Esophagus (tissue), 2 donors: ENCODE data around the gene GRM4. TPM values are rescaled to one million over a fixed set of nuclear protein-coding genes. Genes with fewer than 3 reads are reported as not detected.

Experiments used
- H3K27ac ChIP-seq, 2 donors: one replicate each; pipeline ENCODE4 v1.5.1; 2013; ENCODE audit warnings: low read depth in 2 of 2, mild to moderate bottlenecking in 2 of 2, inconsistent platforms in 1 of 2, low read length in 1 of 2, moderate library complexity in 1 of 2
- H3K27me3 ChIP-seq, 2 donors: one replicate each; pipeline ENCODE4 v1.6.1; 2013; ENCODE audit warnings: low read length in 2 of 2, control low read depth in 1 of 2, mild to moderate bottlenecking in 1 of 2; ENCODE audit not compliant: insufficient read depth in 2 of 2, control insufficient read depth in 1 of 2
- H3K36me3 ChIP-seq, 2 donors: one replicate each; pipeline ENCODE4 v1.6.1; 2013; ENCODE audit warnings: low read length in 1 of 2; ENCODE audit not compliant: control insufficient read depth in 2 of 2, insufficient read depth in 2 of 2
- H3K4me1 ChIP-seq, 2 donors: one replicate each; pipeline ENCODE4 v1.6.1; 2013; ENCODE audit warnings: low read length in 1 of 2; ENCODE audit not compliant: control insufficient read depth in 2 of 2, insufficient read depth in 2 of 2
- H3K4me3 ChIP-seq, 2 donors: one replicate each; pipeline ENCODE4 v1.5.1; 2013; ENCODE audit warnings: low read length in 2 of 2, mild to moderate bottlenecking in 2 of 2, low read depth in 1 of 2, moderate library complexity in 1 of 2
- H3K9me3 ChIP-seq, 2 donors: one replicate each; pipeline ENCODE4 v1.6.1; 2013; ENCODE audit warnings: mild to moderate bottlenecking in 2 of 2, low read depth in 1 of 2, low read length in 1 of 2, moderate library complexity in 1 of 2; ENCODE audit not compliant: control insufficient read depth in 2 of 2, insufficient read depth in 1 of 2
- WGBS, 2 donors: extraction: QIAGEN DNeasy Blood & Tissue Kit; methylation state at CpG; one replicate each; pipeline ENCODE4 v1.1.7; 2013; 5-methylcytosine and 5-hydroxymethylcytosine counted together
- polyA plus RNA-seq, 2 donors: library from polyadenylated mRNA; stranded (reverse); fragments of 200-250 nt; gene quantifications; one replicate each; pipeline ENCODE4 v1.2.3, GENCODE V29; 2013
- donor health status: healthy with polysubstance abuse.
- donor health status: Bipolar disorder and iron deficiency.

GRM4 gene
- polyA plus RNA-seq, 2 donors, result 0.01 TPM; not detected in 1

DNA sequence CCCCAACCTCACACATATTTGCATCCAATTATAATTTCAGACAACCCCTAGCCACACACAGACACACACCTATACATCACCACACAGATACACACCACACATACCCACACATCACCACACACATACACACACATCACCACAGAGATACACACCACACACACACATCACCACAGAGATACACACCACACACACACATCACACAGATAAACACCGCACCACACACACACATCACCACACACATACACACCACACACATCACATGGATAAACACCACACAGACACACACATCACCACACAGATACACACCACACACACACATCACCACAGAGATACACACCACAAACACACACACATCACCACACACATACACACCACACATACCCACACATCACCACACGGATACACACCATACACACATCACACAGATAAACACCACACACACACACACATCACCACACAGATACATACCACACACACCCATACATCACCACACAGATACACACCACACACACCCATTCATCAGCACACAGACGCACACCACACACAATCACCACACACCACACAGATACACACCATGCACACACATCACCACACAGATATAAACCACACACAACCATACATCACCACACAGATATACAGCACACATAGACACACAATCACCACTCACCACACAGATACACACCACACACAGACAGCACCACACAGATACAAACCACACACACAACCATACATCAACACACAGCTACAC, 74.6 kb downstream of the GRM4 start:
- WGBS, 2 donors, result 93% methylated on average over 3 of the region's 3 CpGs
- peaks cover 0 to 10% of the 10 kb centered on the region in 2 donors for H3K9me3 ChIP-seq
- no peaks in the 10 kb centered on the region for H3K4me1 ChIP-seq
- H3K27ac ChIP-seq, result no peak overlapping the region
- H3K36me3 ChIP-seq, result no peaks in the 10 kb centered on the region
- no peak overlapping the region for H3K4me3 ChIP-seq
- H3K27me3 ChIP-seq, result no peaks in the 10 kb centered on the region

DNA sequence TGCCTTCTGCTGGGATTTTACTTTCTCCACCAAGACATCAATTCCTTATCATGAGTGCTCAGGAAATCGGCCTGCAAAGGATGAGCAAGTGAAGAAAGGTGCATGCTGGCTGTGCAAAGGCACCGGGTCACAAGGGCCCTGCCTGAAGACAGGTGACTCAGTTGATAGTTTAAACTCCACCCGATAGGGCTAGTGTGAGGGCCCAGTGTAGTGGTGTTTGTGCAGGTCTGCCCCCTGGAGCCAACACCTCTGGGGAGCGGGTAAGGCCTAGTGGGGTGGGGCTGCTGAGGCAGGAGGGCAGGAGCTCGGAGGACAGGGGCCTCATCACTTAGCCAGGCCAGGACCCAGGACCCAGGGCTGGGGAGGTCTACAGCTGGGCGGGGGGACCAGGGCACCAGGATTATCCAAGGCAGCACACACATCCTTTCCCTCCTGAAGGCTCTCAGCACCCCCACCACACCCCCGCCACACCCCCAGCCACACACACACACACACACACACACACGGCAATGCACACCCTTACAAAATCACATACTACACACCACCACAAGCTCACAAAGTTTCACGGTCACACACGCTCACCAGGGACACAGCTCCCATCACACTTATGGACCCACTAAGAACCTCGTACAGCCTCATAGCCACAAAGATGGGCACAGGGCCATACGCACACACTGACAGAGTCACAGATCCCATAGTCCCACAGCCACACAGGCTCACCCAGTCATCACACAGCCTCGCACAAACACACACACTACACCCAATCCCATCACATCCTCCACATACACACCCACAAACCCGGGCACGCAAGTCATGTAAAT, 75.4 kb downstream of the GRM4 start:
- Histone ChIP-seq H3K27me3 (no peaks in the 10 kb centered on the region), H3K4me3 (no peak overlapping the region), H3K36me3 (no peaks in the 10 kb centered on the region), H3K27ac (no peak overlapping the region), H3K9me3 (peaks cover 0 to 10% of the 10 kb centered on the region in 2 donors), H3K4me1 (no peaks in the 10 kb centered on the region)
- WGBS, 2 donors, result 78 to 80% methylated on average over 13 to 15 of the region's 15 CpGs

DNA sequence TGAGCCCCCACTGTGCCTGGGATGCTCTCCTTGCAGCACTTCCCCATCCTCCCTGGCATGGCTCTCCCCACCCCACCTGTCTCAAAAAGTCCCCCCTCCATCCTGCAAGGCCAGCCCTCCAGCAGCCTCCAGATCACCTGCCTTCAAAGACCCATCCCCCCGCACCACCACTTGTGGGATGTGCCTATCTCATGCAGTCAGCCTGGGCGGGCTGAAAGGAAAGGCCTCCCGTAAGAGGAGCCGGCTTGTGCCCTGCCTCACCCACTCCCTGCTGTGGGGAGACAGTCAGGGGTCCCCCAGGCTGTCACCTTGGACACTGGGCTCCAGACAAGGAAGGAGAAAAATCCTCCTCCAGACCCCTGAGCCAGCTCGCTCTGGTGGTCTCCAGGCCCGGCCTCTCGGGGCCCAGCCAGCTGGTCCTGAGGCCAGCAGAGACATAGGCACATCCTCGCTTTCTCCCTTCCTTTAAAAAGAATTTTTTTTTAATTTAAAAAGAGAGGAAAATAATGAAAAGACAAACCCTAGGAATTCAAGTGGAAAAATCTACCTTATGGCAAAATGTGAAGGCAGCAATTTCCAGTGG, 77.3 kb downstream of the GRM4 start:
- 52 to 63% methylated on average over 8 of the region's 8 CpGs for WGBS, 2 donors
- Histone ChIP-seq H3K27ac (no peak overlapping the region), H3K9me3 (peaks cover 0 to 10% of the 10 kb centered on the region in 2 donors), H3K4me1 (no peaks in the 10 kb centered on the region), H3K4me3 (no peak overlapping the region), H3K27me3 (peaks cover 0 to 2% of the 10 kb centered on the region in 2 donors), H3K36me3 (no peaks in the 10 kb centered on the region)

DNA sequence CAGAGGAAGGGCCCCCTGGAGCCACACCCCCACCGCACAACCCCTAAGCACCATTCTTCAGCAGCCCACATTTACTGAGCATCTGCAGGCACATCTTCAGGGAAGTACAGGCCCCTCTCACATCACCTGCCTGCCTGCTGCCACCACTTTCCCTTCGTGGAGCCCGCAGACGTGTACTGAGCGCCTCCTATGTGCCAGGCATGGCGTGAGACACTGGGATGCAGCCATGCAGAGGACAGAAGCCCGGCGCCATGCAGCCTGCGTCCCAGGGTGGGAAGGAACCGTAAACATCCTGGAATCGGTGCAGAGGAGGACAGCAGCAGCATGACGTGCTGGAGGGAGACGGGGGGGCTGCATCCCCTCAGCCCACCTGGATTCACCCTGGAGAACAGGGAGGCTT, 78.1 kb downstream of the GRM4 start:
- H3K9me3 ChIP-seq, result peaks cover 0 to 9% of the 10 kb centered on the region in 2 donors
- H3K36me3 ChIP-seq, result no peaks in the 10 kb centered on the region
- H3K27me3 ChIP-seq, result peaks cover 0 to 3% of the 10 kb centered on the region in 2 donors
- H3K4me1 ChIP-seq, result no peaks in the 10 kb centered on the region
- 49 to 51% methylated on average over 13 of the region's 13 CpGs for WGBS, 2 donors
- H3K27ac ChIP-seq, result no peak overlapping the region
- H3K4me3 ChIP-seq, result no peak overlapping the region

DNA sequence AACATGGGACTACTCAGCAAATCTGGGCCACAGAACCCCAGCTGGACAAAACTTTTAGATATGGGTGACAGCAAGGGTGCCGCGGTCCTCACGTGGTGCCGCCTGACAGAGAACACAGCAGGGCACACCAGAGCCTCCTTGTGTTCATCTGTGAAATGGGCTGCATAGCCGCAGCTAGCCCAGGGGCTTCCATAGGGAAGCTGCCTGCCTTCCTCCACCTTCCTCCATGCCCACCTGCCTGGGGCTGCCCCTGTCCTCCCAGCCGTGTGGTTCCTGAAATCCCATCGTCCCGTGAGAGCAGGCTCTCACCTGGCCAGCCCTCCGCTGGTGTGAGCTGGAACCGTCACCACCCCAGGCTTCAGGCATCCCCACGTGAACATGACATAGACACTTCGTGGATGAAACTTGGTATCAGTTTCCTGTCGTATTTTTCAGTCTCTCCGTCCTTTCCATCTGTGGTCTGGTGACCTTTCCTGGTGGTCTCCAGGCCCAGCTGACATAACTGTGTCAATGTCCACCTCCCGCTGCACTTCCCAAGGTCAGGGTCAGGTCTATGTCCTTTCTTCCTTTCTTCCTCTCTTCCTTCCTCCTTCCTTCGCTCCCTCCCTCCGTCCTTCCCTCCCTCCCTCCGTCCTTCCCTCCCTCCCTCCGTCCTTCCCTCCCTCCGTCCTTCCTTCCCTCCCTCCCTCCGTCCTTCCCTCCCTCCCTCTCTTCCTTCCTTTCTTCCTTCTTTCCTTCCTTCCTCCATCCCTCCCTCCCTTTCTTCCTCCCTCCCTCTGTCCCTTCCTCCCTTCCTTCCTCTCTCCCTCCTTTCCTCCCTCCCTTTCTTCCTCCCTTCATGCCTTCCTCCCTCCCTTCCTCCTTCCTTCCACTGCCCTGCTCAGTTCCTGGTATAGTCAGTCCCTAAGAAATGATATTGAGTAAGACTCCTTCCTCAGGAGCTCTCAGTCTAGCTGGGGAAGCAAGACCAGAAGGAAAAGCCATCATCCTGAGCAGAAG, 78.8 kb downstream of the GRM4 start:
- no peaks in the 10 kb centered on the region for H3K4me1 ChIP-seq
- H3K27ac ChIP-seq, result no peak overlapping the region
- H3K27me3 ChIP-seq, result peaks cover 0 to 3% of the 10 kb centered on the region in 2 donors
- peaks cover 0 to 1% of the 10 kb centered on the region in 2 donors for H3K9me3 ChIP-seq
- WGBS, 2 donors, result 59 to 60% methylated on average over 21 of the region's 21 CpGs
- H3K36me3 ChIP-seq, result no peaks in the 10 kb centered on the region
- no peak overlapping the region for H3K4me3 ChIP-seq

DNA sequence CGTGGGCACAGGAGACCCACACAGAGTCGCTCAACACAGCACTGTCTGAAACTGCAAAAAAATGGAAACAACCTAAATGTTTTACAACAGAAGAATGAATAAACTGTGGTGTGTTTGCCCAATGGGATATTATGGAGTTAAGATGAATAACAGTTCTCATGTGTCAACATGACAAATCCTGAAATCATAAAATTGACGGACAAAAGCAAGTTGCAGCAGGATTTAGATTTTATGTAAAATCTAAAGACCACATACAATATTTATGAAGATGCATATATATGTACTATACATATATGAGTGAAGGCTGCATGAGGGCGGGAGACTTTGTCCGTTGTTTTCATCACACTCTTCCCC, 79.7 kb downstream of the GRM4 start:
- H3K4me3 ChIP-seq, result no peak overlapping the region
- H3K36me3 ChIP-seq, result no peaks in the 10 kb centered on the region
- no peak overlapping the region for H3K27ac ChIP-seq
- WGBS, 2 donors, result 45 to 60% methylated on average over 5 of the region's 5 CpGs
- no peaks in the 10 kb centered on the region for H3K4me1 ChIP-seq
- peaks cover 0 to 3% of the 10 kb centered on the region in 2 donors for H3K27me3 ChIP-seq
- no peaks in the 10 kb centered on the region for H3K9me3 ChIP-seq

DNA sequence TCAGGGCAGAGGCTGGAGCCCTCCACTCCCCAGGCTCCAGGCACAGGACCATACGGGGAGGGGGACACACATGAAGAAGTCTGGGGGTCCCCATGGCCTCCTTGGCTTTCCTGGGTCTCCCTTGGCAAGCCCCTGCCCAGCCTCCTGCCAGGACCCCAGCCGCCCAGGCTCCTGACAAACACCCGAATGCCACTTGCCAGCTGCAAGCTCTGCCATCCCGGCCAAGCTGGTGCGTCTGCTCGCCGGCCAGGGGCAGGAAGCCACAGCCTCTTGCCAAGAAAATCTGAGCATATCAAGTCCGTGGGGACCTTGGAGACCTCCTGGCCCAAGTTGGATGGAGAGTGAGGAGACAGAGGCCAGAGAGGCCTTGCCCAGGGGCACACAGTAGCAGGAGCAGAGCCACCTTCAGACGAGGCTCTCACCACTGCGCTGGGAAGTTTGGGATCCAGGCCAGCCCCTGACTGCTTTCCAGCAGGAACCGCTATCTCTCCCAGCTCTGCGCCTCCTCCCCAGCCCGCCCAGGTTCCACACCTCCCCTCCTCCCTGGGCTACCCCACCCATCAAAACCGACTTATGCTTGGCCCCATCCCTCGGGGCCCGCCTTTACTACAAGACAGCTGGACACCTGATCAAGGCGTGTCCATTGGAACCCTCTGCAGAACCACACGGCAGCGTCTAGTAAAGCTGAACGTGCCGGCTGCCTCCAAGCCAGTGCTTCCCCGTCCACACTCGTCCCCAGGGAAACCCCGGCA, 80.2 kb downstream of the GRM4 start:
- WGBS, 2 donors, result 28 to 35% methylated on average over 23 to 24 of the region's 24 CpGs

DNA sequence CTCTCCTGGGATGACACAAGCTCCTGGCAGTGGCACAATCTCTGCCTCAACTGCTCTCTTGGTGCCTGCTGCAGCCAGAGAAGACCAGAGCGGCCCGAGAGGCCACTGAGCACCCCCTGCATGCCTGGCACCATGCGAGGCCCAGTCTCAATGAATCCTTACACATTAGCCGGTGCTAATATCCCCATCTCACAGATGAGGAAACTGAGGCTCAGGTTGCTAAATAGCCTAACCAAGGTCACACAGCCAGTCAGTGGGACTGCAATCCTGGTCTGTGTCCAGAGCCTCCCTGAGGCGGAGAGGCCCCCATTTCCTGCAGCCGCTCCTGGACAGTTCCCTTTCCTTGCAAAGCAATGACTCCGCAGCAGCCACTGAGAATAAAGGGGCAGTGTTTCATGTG, 81.2 kb downstream of the GRM4 start:
- peaks cover 0 to 3% of the 10 kb centered on the region in 2 donors for H3K27me3 ChIP-seq
- WGBS, 2 donors, result 77 to 80% methylated on average over 7 of the region's 7 CpGs
- no peak overlapping the region for H3K4me3 ChIP-seq

More for the DNA sequence above, 80.2 kb downstream of the GRM4 start:
- H3K9me3 ChIP-seq, result no peaks in the 10 kb centered on the region
- no peaks in the 10 kb centered on the region for H3K4me1 ChIP-seq
- no peak overlapping the region for H3K4me3 ChIP-seq
- peaks cover 0 to 3% of the 10 kb centered on the region in 2 donors for H3K27me3 ChIP-seq
- H3K27ac ChIP-seq, result no peak overlapping the region
- no peaks in the 10 kb centered on the region for H3K36me3 ChIP-seq

More for the DNA sequence above, 81.2 kb downstream of the GRM4 start:
- no peaks in the 10 kb centered on the region for H3K4me1 ChIP-seq
- no peaks in the 10 kb centered on the region for H3K9me3 ChIP-seq
- H3K36me3 ChIP-seq, result no peaks in the 10 kb centered on the region
- no peak overlapping the region for H3K27ac ChIP-seq
